WERI-Rb-1 (cell line): ENCODE data around the gene KRT6C.

Experiments
- DNase-seq: peaks from one replicate; pipeline ENCODE4 v3.0.0-alpha.2; 2020
- H3K27ac ChIP-seq: fragments of 250-450 bp; sonication (Bioruptor Pico); 2 replicates; pipeline ENCODE4 v1.5.1; 2020; ENCODE audit warnings: mild to moderate bottlenecking, moderate library complexity
- H3K27me3 ChIP-seq: fragments of 250-450 bp; sonication (Bioruptor Pico); 2 replicates; pipeline ENCODE4 v1.5.1; 2021; ENCODE audit warnings: mild to moderate bottlenecking, low read depth, moderate library complexity; ENCODE audit not compliant: insufficient read depth, severe bottlenecking
- H3K36me3 ChIP-seq: fragments of 250-450 bp; sonication (Bioruptor Pico); 2 replicates; pipeline ENCODE4 v1.5.1; 2020; ENCODE audit warnings: mild to moderate bottlenecking, moderate library complexity
- H3K4me3 ChIP-seq: 2 replicates; pipeline ENCODE4 v1.5.1; 2011; ENCODE audit warnings: low read depth, mild to moderate bottlenecking, control low read depth, low read length
- H3K9me3 ChIP-seq: fragments of 250-450 bp; sonication (Bioruptor Pico); 2 replicates; pipeline ENCODE4 v1.5.1; 2021; ENCODE audit warnings: mild to moderate bottlenecking, moderate library complexity; ENCODE audit not compliant: severe bottlenecking
- CTCF ChIP-seq: IDR thresholded peaks from 2 replicates; pipeline ENCODE4 v1.5.1; 2011; ENCODE audit warnings: low read depth, mild to moderate bottlenecking, control low read depth, inconsistent platforms, low read length

KRT6C gene

GRCh38 chr12:52474212-52474611, 607 bp upstream of the KRT6C start:
- DNase-seq: no peak
- Histone ChIP-seq H3K4me3 (no peak overlapping the region), H3K27ac (no peak overlapping the region), H3K9me3 (no peaks in the 10 kb centered on the region), H3K36me3 (no peaks in the 10 kb centered on the region), H3K27me3 (peaks cover 54% of the 10 kb centered on the region)
- TF ChIP-seq CTCF: no peak

GRCh38 chr12:52469853-52470252, 3.8 kb downstream of the KRT6C start:
- H3K36me3 ChIP-seq: no peaks in the 10 kb centered on the region
- peaks cover 56% of the 10 kb centered on the region for H3K27me3 ChIP-seq
- no peak overlapping the region for H3K27ac ChIP-seq
- H3K9me3 ChIP-seq: no peaks in the 10 kb centered on the region
- no peak for TF ChIP-seq CTCF
- no peak for DNase-seq
- H3K4me3 ChIP-seq: no peak overlapping the region

- peaks cover 77% of the 10 kb centered on the region for H3K27me3 ChIP-seq
- no peaks in the 10 kb centered on the region for H3K36me3 ChIP-seq
- H3K9me3 ChIP-seq: no peaks in the 10 kb centered on the region
- H3K4me3 ChIP-seq: no peak overlapping the region
- no peak for DNase-seq
- TF ChIP-seq CTCF: no peak
- H3K27ac ChIP-seq: no peak overlapping the region
Measured at GRCh38 chr12:52464897-52465296, 8.7 kb downstream of the KRT6C start.

GRCh38 chr12:52461693-52462092, 11.9 kb downstream of the KRT6C start:
- no peak overlapping the region for H3K27ac ChIP-seq
- DNase-seq: no peak
- no peaks in the 10 kb centered on the region for H3K9me3 ChIP-seq
- H3K27me3 ChIP-seq: peaks cover 84% of the 10 kb centered on the region
- no peak overlapping the region for H3K4me3 ChIP-seq
- TF ChIP-seq CTCF: no peak
- no peaks in the 10 kb centered on the region for H3K36me3 ChIP-seq

GRCh38 chr12:52458861-52459260, 14.7 kb downstream of the KRT6C start:
- TF ChIP-seq CTCF: no peak
- no peak for DNase-seq
- Histone ChIP-seq H3K4me3 (no peak overlapping the region), H3K27ac (no peak overlapping the region), H3K9me3 (no peaks in the 10 kb centered on the region), H3K27me3 (peaks cover 84% of the 10 kb centered on the region), H3K36me3 (no peaks in the 10 kb centered on the region)

- H3K27me3 ChIP-seq: peaks cover 85% of the 10 kb centered on the region
- no peak overlapping the region for H3K27ac ChIP-seq
- no peak for DNase-seq
- no peaks in the 10 kb centered on the region for H3K9me3 ChIP-seq
- H3K36me3 ChIP-seq: no peaks in the 10 kb centered on the region
- no peak overlapping the region for H3K4me3 ChIP-seq
- TF ChIP-seq CTCF: no peak
Measured at GRCh38 chr12:52455821-52456220, 17.8 kb downstream of the KRT6C start.
